Measurements from ENCODE around the gene GDF10. TPM values are rescaled to one million over a fixed set of nuclear protein-coding genes. Genes with fewer than 3 reads are reported as not detected.

Gene GDF10
- total and polyA plus RNA-seq, 12 donors: 0.10 to 1.6 (median 0.42) TPM

DNA sequence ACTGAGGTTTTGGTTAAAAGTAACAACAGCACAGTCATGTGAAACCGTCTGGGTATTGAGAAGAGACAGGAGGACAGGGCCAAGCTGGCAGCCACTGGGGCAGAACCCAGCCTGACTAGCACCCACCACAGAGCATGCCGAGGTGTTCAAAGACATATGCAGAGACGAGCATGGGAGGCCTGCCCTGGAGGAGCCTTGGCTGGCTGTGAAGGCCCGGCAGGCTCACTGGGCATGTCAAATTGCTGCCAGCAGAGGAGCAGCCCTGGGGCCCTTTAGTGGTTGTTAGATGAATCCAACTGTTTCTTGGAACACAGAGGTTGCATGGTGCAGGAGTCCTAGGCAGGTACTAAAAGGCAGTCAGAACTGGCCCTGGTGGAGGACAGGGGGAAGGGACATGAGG lies 17.3 kb downstream of the GDF10 start:
- Histone ChIP-seq H3K27me3 (peaks cover 0 to 13% (median 0%) of the 10 kb centered on the region in 7 donors), H3K36me3 (no peaks in the 10 kb centered on the region), H3K27ac (no peak overlapping the region), H3K4me1 (no peaks in the 10 kb centered on the region), H3K9me3 (no peaks in the 10 kb centered on the region), H3K4me3 (no peak overlapping the region)
- ATAC-seq (no peak), DNase-seq (no peak)
- TF ChIP-seq, protein P1, sequence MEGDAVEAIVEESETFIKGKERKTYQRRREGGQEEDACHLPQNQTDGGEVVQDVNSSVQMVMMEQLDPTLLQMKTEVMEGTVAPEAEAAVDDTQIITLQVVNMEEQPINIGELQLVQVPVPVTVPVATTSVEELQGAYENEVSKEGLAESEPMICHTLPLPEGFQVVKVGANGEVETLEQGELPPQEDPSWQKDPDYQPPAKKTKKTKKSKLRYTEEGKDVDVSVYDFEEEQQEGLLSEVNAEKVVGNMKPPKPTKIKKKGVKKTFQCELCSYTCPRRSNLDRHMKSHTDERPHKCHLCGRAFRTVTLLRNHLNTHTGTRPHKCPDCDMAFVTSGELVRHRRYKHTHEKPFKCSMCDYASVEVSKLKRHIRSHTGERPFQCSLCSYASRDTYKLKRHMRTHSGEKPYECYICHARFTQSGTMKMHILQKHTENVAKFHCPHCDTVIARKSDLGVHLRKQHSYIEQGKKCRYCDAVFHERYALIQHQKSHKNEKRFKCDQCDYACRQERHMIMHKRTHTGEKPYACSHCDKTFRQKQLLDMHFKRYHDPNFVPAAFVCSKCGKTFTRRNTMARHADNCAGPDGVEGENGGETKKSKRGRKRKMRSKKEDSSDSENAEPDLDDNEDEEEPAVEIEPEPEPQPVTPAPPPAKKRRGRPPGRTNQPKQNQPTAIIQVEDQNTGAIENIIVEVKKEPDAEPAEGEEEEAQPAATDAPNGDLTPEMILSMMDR (IDR thresholded peaks at IDR 0.05): no peak
- intact Hi-C loops (cut with DNase I): no loop called here
- WGBS, 2 donors: 84 to 86% methylated on average over 4 of the region's 4 CpGs

DNA sequence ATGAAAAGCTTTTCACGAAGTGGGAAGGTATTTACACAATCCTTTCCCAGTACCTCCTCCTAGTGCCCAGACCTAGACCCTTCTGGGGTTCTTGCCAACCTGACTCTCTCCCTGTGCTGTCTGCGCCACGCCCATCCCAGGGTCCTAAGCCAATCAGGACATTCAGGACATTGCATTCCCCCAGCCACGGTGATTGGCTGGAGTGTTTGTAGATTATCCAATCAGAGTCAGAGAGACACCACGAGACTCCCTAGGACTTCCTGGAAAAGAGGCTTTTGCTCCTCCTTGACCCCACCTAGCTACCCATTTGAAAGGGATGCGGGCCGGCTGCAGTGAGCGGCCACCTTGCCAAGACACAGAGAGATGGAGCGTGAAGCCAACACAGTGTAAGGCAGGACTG lies 18.7 kb downstream of the GDF10 start:
- intact Hi-C loops (cut with DNase I): no loop called here
- ATAC-seq (no peak), DNase-seq (no peak)
- H3K4me1 ChIP-seq: no peaks in the 10 kb centered on the region
- H3K27me3 ChIP-seq: peaks cover 0 to 21% (median 9%) of the 10 kb centered on the region in 7 donors
- H3K27ac ChIP-seq: no peak overlapping the region
- 51 to 91% methylated on average over 9 of the region's 9 CpGs for WGBS, 2 donors
- H3K36me3 ChIP-seq: no peaks in the 10 kb centered on the region
- TF ChIP-seq, protein P1 (IDR thresholded peaks at IDR 0.05): no peak
- no peak overlapping the region for H3K4me3 ChIP-seq
- H3K9me3 ChIP-seq: no peaks in the 10 kb centered on the region

DNA sequence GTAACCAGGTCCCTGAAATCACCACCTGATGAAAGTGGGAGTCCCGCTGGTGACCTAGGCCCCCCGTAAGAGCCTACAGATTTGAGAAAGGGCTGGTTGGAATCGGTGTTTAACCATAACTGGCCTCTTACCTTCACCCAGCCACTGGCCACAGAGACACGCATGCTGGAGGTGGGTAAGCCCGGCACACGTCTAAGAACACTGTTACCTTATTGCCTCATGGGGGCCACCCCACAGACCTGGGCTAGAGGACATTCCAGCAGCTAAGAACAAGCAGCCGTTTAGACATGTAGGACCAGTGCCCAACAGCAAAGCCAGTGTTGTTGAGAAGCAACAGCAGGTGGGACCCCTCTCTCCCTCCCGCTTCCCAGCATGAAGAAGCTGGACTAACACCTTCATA lies 19.8 kb downstream of the GDF10 start:
- Histone ChIP-seq H3K4me3 (no peak overlapping the region), H3K36me3 (no peaks in the 10 kb centered on the region), H3K9me3 (no peaks in the 10 kb centered on the region), H3K27ac (no peak overlapping the region), H3K4me1 (no peaks in the 10 kb centered on the region), H3K27me3 (peaks cover 0 to 22% (median 9%) of the 10 kb centered on the region in 7 donors)
- TF ChIP-seq, protein P1 (IDR thresholded peaks at IDR 0.05): no peak
- WGBS, 2 donors: 88 to 93% methylated on average over 8 of the region's 8 CpGs
- intact Hi-C loops (cut with DNase I): no loop called here
- ATAC-seq: no peak
- DNase-seq: no peak

DNA sequence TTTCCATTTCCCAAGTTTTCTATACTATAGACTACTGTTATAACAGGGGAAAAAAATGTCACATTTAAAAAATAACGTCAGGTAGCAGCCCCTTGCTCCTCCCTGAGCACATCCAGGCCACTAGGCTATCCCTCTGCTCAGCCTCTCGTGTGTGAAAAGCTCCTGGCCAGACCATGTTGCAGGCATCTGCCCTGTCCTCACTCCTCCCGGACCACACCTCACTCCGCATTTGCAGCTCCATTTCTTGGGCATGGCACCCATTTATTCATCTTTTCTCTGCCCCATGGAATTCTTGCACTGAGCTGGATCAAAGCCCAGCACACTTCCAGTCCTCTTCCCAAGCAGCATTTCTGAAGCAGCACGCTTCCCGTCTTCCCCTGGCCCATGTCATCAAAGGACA lies 20.8 kb downstream of the GDF10 start:
- Histone ChIP-seq H3K27ac (no peak overlapping the region), H3K27me3 (peaks cover 0 to 22% (median 9%) of the 10 kb centered on the region in 7 donors), H3K36me3 (no peaks in the 10 kb centered on the region), H3K9me3 (no peaks in the 10 kb centered on the region), H3K4me1 (no peaks in the 10 kb centered on the region), H3K4me3 (no peak overlapping the region)
- 35 to 59% methylated on average over 6 of the region's 6 CpGs for WGBS, 2 donors
- TF ChIP-seq, protein P1 (IDR thresholded peaks at IDR 0.05): no peak
- intact Hi-C loops (cut with DNase I): no loop called here
- DNase-seq (no peak), ATAC-seq (no peak)
